GM18870 (cell line): ENCODE data around the gene PRDX1.
"Not testable (repeated sequence)": the region's sequence is repeated elsewhere in the genome, so short reads cannot be mapped to it uniquely, and the experiment has no call there.

Experiments used
- ATAC-seq: cut with Tn5 transposase; IDR thresholded peaks from one replicate; pipeline ENCODE4 v1.9.1; 2021; ENCODE audit warnings: moderate library complexity; ENCODE audit not compliant: unreplicated experiment

The PRDX1 gene

DNA sequence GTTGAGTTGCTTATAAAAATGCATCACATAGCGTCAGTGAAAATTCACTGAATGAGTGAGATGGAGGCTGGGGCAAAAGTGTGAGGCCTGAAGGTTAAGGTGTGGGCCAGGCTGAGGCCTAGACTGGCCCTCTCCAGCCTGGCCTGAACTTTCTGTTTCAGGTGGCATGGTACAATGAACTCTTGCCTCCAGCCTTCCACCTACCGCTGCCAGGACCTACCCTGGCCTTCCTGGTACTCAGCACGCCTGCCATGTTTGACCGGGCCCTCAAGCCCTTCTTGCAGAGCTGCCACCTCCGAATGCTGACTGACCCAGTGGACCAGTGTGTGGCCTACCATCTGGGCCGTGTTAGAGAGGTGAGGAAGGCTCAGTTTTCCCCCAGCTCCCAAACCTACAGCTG is 14.5 kb downstream of the PRDX1 start:
- no peak for ATAC-seq

DNA sequence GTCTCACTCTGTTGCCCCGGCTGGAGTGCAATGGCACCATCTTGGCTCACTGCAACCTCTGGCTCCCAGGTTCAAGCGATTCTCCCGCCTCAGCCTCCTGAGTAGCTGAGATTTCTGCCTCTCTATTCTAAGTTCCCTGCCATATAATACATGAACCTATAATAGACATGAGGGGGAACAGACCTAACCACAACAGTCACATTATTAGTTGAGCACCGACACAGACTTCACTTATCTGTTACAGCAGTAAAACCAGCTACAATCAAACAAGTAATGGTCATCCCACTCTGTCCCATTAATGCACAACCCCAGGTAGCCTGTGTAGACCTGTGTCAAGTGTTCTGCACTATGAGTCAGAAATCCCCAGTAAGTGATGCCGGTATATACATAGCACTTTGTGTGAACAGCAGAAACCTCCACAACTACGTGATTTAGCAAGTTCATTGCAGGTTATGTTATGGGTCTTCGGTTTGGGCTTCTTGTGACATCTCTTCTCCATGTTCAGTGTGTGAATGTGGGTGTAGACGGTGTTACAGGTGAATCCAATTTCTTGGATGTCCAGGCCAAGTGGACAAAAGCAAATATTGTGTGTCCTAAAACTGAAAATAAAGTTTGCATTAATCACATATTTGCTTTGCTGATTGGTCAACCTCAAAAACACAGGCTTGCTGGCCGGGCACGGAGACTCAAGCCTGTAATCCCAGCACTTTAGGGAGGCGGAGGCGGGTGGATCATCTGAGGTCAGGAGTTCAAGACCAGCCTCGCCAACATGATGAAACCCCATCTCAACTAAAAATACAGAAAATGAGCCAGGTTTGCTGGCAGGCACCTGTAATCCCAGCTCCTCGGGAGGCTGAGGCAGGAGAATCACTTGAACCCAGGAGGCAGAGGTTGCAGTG is 18.0 kb downstream of the PRDX1 start:
- no peak for ATAC-seq

DNA sequence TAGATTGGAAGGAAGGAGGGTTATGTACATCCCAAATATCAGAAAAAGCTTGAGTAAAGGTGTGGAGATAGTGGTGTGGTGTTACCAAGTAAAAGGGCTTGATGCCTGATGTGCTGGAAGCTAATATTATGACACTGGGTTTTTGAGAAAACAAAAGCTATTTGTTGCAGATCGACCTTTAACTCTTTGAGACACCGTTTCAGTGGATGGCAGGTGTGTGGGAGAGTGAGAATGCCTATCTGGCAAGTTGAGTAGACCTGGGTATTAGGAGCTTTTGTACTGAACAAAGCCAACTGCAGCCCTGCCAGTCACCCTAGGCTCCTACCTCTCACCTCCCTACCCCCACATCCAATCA is 20.2 kb downstream of the PRDX1 start:
- no peak for ATAC-seq

DNA sequence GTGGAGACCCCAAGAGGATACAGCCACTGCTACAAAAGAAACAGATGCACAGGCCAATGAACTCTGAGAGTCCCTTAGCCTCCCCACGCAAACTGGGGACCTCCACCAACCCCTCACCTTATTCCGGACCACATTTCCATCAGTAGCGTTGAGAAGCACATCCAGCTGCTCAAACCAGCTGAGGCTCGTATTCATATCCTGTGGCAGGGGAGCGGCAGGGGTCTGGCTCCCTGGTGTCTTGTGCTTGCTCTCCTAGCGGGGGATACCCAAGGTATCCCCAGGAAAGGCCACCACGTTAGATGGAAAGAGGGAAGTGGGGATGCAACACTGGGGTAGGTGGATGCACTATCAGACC is 22.3 kb downstream of the PRDX1 start:
- ATAC-seq, result peak; percentile 3

DNA sequence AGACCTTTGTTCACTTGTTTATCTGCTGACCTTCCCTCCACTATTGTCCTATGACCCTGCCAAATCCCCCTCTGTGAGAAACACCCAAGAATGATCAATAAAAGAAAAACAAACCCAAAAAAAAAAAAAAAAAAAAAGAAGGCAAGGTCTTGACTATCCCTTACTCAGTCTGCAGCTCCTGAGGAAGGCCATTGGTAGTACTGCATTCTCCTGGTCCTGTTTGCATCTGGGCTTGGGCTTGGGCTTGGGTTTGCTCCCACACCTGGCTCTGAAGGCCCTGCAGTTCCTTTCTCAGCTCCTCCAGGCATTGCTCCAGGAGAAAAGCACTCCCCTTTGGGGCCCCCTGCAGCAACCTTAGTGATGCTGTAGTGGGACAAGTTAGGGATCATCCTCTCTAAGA is 23.4 kb downstream of the PRDX1 start:
- no peak for ATAC-seq

DNA sequence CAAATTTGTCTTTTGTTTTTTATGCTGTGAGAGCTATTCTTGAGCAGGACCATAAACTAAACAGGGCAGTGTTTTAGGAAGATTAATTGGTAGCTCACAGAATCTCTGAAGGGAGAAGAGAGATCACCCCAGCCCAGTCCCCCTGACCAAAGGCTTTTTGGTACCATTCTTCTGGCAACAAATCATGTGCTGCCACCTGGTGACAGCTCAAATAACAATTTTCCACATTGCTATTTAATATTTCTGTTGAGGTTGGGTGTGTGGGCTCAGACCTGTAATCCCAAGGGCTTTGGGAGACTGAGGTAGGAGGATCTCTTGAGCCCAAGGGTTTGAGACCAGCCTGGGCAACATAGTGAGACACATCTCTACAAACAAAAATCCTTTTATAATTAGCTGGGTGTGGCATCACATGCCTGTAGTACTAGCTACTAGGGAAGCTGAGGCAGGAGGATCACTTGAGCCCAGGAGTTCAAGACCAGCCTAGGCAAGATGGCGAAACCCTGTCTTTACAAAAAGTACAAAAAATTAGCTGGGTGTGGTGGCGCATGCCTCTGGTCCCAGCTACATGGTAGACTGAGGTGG is 28.5 kb downstream of the PRDX1 start:
- ATAC-seq, result no peak

DNA sequence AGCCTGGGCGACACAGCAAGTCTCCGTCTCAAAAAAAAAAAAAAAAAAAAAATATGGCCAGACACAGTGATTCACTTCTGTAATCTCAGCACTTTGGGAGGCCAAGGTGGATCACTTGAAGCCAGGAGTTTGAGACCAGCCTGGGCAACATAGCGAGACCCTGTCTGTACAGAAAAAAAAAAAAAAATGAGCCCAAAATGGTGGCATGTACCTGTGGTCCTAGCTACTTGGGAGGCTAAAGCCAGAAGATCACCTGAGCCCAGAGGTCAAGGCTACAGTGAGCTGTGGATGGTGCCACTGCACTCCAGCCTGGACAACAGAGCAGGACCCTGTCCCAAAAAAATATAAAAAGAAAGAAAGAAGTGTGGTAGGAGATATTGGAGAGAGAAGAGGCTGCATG is 29.0 kb downstream of the PRDX1 start:
- ATAC-seq, result no peak

DNA sequence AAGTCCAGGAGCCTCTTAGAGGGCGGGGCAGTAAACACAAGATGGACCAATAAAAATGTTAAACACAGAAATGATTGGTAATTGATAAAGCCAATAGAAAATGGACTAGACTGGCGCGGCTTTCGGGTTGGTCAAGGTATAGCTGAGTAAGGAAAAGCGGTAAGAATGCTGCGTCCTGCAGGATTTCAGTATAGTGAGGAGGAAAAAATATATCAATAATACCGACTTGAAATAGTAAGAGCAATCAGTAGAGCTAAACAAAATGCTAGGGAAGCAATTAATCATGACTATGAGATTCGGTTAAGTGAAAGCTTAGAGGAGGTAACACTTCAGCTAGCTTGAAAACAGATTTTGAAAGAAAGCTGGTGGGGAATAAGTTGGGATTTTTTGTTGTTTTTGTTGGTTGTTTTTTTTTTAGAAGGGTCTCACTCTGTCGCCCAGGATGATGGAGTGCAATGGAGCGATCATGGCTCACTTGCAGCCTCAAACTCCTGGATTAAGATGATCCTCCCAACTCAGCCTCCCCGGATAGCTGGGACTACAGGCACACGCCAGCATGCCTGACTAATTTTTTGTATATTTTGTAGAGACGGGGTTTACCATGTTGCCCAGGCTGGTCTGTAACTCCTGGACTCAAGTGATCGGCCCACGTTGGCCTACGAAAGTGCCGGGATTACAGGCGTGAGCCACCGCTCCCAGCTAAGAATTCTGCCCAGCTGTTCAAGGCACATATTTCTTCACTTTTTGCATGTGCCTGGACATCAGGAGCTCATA is 30.0 kb downstream of the PRDX1 start:
- no peak for ATAC-seq

DNA sequence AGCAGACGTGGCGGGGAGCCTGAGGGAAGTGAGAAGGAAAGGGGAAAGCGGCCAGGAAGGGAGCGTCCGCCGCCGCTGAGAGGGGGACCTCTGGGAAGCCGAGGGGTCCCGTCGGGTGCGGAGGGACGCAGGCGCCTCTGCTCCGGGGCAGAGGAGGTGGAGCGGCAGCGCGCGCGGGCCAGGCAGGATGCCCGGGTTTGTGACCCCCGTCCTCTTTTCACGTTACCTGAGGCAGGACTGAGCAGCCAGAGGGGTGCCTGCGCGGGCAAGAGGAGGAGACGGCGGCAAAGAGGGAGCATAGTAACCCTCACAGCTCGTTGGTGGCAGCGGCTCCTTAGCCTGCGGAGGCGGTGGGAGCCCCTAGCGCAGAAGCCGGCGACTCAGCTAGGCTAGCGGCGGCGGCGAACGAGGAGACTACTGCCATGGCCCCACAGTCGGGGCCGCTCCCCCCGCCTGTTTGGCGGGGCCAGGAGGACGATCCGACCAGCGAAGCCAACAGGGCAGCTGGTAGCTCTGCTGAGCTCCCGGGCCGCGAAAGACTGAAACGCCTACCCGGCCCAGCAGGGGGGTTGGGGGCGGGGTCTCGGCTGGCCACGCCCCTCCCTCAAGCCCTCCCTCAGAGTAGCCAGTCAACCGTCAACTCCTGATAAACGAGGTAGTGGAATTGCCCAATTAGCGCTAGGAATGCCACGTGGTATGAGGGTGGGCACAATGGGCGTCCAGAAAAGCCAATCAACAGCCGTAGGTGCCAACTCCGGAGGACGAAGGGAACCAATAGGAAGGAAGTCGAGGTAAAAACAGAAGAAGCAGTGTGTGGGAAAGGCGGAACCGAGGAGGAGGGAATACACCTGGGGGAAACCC is 30.8 kb downstream of the PRDX1 start, which contains the start of gene TESK2:
Gene TESK2 (minus strand): TSS at position 538 of the 861 bp plus-strand sequence. CDS start 33,378 bp downstream, outside the sequence.
- peak; percentile 93 for ATAC-seq

DNA sequence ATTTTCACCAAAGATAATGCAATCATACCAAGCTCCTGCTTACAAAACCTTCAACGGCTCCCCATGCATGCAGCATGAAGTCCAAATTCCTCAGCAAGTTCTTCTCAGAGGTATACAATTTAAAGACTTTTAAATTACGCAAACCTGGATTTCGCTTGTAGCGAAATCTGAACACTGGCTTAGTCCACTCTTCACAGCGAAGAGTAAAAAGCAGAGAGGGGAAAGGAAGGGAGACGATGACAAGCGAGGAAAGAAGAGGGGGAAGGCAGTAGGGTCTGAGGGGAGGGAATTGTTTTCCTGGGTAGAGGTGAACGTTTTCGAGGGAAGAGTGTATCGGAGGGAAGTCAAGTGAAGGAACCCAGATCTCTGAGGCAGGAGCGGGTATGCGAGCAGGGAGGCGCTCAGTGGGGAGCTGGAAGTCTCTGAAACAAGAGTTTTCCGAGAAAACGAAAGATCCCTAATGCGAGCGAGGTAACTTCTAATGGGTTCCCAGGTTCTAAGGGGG is 31.5 kb downstream of the PRDX1 start:
- ATAC-seq, result no peak

DNA sequence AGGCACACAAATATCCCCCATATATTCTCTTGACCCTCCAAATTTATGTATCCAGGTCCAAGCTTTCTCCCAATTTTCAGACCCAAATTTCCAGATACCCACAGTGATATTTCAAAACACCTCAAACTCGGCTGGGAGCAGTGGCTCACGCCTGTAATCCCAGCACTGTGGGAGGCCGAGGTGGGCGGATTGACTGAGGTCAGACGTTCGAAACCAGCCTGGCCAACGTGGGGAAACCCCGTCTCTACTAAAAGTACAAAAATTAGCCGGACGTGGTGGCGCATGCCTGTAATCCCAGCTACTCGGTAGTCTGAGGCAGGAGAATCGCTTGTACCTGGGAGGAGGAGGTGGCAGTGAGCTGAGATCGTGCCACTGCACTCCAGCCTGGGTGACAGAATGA is 32.3 kb downstream of the PRDX1 start:
- not testable (repeated sequence) for ATAC-seq

DNA sequence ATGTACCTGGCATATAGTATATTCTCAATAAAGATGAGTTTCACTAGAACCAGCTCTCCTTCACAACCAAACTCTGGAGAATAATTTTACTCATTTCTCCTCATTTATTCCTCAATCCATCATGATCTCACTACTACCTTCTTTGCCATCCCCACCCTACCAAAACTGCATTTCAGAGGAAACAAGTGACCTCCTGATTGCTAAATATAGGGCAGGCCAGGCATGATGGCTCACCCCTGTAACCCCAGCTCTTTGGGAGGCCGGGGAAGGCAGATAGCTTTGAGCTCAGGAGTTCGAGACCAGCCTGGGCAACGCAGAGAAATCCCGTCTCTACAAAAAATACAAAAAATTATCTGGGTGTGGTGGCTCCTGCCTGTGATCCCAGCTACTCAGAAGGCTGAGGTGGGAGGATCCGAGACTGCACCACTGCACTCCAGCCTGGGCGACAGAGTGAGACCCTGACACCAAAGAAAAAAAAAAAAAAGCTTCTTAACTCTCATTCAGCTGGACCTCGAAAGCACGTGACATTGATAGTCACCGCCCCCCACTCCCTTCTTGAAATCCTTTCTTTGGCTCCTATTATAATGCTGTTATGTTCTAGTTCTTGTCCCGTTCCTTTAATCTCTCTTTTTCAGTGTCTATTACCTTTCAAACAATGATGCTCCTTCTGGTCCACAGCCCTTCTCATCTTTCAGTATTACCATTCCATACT is 32.9 kb downstream of the PRDX1 start:
- ATAC-seq, result no peak

DNA sequence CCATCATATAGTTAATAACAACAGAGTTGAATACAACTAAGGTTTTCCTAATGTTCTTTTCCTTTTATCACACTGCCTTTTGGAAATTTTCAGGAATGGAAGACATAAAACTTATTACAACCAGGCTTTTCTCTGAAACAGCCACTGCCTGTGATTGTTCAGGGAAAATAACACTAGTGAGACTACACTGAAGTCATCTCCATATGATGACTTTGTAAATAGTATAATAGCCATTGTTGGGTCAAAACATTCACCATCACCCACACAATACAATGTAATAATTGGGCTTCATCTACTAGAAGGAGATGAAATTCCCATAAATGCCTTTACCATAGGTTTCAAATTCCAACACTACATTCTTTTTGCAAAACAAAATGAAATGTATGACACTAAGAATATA is 35.7 kb downstream of the PRDX1 start:
- ATAC-seq, result no peak

DNA sequence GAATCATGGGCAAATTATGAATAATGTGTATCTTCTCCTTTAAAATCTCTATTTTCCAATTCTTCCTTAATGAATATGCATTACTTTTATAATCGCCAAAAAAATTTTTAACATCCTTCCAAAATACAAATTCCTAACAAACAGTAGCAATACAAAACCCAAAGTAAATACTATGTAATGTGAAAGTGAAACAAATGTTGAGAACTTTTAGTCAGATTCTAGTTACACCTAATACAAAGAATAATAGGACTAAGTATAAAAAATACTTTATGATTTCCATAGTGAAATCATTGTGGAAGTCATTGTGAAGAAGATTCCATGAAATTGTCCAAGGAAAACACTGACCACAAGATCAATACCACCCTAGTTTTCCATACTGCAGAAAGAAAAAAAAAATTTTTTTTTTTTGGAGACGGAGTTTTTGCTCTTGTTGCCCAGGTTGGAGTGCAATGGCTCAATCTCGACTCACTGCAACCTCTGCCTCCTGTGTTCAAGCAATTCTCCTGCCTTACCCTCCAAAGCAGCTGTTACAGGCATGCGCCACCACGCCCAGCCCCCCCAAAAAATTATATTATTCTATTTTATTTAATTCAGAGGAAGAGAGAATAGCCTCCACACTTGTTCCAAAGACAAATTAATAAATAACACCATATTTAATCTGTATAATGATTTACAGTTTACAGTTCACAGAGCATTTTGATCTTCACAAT is 42.5 kb downstream of the PRDX1 start:
- ATAC-seq, result no peak

DNA sequence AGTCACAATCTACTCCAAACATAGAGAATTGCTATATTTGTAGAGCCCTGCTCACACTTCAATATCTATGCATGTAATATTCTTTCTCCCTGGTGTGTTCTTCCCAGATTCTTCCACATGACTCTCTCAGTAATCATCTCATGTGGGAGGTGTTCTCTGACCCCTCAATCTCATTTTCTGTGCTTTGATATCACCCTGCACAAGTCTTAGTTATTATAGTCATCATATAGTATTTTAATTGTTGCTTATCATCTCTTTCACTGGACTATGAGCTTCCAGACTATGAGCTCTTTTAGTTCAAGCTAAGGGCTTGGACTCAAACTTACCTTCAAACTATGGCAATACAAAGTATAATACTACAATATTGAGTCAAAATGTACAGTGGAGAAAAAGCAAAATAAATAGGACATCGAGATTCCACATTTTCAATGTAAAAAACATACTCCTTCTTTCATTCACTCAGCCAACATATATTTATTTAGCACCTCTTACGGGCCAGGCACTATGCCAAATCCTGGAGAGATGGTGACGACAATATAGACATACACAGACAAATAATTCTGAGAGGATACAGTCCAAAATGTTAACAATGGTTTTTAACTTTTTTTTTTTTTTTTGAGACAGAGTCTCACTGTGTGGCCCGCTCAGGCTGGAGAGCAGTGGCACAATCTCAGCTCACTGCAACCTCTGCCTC is 43.4 kb downstream of the PRDX1 start:
- ATAC-seq, result no peak

DNA sequence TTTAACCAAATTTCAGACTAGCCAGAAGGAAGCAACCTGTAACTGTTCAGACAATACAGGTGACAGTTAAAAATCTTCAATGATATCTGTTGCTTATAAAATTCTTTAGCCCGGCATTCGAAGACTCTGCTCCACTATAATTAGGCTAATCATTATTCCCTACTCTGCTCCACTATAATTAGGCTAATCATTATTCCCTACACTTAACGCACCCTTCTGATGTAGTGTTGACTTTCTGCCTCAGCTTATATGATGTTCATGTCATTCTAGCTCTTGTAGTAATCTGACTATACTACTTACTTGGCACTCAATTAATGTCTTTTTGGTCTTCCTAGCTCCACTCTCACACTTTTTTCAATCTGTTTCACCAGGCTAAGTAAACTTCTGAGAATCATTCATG is 44.0 kb downstream of the PRDX1 start:
- ATAC-seq, result no peak

DNA sequence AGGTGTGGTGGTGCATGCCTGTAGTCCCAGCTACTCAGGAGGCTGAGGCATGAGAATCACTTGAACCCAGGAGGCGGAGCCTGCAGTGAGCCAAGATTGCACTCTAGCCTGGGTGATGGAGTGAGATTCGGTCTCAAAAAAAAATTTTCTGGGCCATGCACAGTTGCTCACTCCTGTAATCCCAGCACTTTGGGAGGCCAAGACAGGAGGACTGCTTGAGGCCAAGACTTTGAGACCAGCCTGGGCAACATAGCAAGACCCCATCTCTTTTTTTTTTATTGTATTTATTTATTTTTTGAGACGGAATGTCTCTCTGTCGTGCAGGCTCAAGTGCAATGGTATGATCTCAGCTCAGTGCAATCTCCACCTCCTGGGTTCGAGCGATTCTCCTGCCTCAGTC is 47.5 kb downstream of the PRDX1 start:
- not testable (repeated sequence) for ATAC-seq

DNA sequence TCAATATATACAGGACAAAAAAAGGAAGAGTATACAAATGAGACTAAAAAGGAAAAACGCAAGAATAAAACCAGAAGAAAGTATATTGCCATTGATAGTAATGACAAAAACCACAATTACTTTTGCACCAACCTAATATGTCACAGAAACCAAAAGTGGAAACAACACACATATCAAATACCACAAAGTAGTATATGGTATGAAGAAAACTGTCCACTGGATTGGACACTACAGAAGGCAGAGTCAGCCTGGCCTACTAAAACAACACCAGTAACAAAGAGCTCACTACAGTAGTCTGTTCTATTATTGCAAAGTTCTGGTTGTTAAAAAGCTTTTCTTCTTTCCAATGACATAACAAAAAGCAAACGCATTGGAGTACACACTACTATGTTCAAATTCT is 48.4 kb downstream of the PRDX1 start:
- no peak for ATAC-seq

DNA sequence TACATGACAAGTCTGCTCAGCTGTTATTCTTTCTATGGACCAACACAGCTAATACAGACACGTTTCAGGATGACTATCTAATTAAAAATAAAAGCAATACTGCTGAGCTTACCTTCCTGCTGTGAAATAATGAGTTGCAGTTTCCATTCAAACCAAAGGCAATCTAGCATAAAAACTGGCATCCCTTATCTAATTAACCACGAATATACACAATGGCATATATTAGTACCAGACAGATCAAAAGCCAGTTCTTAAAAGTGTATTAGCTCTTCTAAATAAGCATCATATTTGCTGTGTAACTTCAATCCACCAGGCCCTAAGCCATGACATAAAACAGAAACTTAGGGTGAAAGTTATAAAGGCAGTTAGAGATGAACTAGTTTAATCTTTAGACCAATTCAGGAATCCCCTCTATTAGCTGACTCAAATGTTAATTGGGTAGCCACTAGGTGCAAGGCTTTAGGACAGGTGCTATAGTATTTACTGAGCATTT is 51.3 kb downstream of the PRDX1 start:
- no peak for ATAC-seq
